GM10248 (cell line): ENCODE results near the gene ATPAF2.
"Not testable (repeated sequence)": the region's sequence is repeated elsewhere in the genome, so short reads cannot be mapped to it uniquely, and the experiment has no call there.

Experiments used
- CTCF ChIA-PET: fragments of 300-600 bp; sonication (Branson Sonifier 250); formaldehyde crosslinking; extraction: SDS; loops from one replicate; lab custom pipeline; 2021; ENCODE audit warnings: antibody characterized with exemption; lab: Yijun Ruan, JAX
- POLR2A ChIA-PET: fragments of 350-650 bp; sonication (Branson Sonifier 250); formaldehyde crosslinking; extraction: SDS; loops from one replicate; lab custom pipeline; 2020; ENCODE audit warnings: antibody characterized with exemption; lab: Yijun Ruan, JAX
- DNase-seq: peaks from one replicate; pipeline ENCODE4 v3.0.0; 2012; ENCODE audit errors: extremely low spot score
- CTCF ChIP-seq: IDR thresholded peaks from 2 replicates; pipeline ENCODE4 v1.5.1; 2012; ENCODE audit warnings: mild to moderate bottlenecking, low read depth; ENCODE audit errors: extremely low read depth, missing control alignments, control extremely low read depth

The ATPAF2 gene

DNA sequence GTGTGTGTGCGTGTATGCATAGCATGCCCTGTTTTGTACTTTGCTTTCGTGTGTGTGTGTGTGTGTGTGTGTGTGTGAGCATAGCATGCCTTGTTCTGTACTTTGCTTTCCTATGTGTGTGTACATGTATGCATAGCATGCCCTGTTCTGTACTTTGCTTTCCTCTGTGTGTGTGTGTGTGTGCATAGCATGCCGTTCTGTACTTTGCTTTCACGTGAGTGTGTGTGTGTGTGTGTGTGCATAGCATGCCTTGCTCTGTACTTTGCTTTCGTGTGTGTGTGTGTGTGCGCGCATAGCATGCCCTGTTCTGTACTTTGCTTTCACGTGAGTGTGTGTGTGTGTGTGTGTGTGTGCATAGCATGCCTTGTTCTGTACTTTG lies 38.9 kb downstream of the ATPAF2 start:
- POLR2A ChIA-PET = no interaction called here
- TF ChIP-seq CTCF = no peak
- no peak for DNase-seq
- CTCF ChIA-PET = no interaction called here

- ChIA-PET CTCF (no interaction called here), POLR2A (no interaction called here)
- DNase-seq = no peak
- no peak for TF ChIP-seq CTCF
These were observed 39.5 kb downstream of the ATPAF2 start for GRCh38 chr17:17999364-18000029.

DNA sequence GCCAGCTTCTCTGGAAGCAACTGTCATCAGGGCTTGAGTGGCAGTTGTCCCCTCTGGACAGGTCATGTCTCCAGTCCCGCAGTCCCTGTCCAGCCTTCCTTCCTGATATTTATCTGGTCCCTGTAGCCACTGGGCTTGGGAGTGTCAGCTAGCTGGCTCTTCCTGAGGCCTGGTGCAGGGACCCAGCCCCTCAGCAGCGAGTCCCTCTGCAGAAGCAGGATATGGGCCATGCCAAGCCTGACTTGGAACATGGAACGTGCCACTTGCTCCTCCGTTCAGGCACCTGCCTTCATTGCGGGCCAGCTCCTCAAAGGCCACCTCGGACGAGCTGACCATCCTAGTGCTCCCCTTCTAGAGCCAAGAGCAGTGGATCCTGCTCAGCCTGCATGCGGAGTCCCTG lies 40.0 kb downstream of the ATPAF2 start:
- CTCF ChIA-PET = interaction anchor here (1.7 kb wide), 1 partner anchor 34 kb away, joined by 4 read pairs; no protein-coding TSS in a partner anchor
- DNase-seq = no peak
- POLR2A ChIA-PET = no interaction called here
- no peak for TF ChIP-seq CTCF

DNA sequence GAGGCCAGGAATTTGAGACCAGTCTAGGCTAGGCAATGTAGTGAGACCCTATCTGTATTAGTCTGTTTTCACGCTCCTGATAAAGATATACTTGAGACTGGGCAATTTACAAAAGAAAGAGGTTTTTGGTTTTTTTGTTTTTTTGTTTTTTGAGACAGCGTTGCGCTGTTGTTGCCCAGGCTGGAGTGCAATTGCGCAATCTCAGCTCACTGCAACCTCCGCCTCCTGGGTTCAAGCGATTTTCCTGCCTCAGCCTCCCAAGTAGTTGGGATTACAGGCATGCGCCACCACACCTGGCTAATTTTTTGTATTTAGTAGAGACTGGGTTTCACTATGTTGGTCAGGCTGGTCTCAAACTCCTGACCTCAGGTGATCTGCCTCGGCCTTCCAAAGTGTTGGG lies 43.1 kb downstream of the ATPAF2 start:
- DNase-seq, POLR2A ChIA-PET, CTCF ChIA-PET: not testable (repeated sequence)

GRCh38 chr17:17994271-17995069 lies 44.5 kb downstream of the ATPAF2 start:
- no peak for TF ChIP-seq CTCF
- DNase-seq = no peak
- CTCF ChIA-PET = interaction anchor here (0.7 to 1.5 kb wide), 7 partner anchors 9 to 86 kb away, joined by 3 to 4 read pairs (median 3); no protein-coding TSS in a partner anchor
- POLR2A ChIA-PET = no interaction called here

DNA sequence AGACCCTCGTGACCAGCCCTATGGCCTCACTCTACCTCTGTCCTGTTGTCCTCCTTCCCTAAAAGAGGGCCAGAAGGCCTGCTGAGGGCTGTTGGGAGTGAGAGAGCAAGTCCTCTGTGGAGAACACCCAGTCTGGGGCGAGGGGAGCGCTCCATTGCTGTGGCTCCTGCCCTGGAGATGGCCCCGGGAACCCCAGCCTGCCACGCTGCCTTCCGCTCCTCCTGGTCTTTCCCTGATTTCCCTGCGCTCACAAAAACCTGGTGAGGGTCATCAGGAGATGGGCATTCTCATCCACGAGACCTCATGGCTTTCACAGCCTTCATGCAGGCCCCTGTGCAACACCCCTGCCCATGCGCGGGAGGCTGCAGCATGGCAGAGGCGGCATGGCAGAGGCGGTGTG lies 45.1 kb downstream of the ATPAF2 start:
- POLR2A ChIA-PET = no interaction called here
- no peak for TF ChIP-seq CTCF
- CTCF ChIA-PET = interaction anchor here (0.7 to 1.5 kb wide), 5 partner anchors 8 to 75 kb away, joined by 3 to 4 read pairs (median 3); no protein-coding TSS in a partner anchor
- no peak for DNase-seq

GRCh38 chr17:17993366-17993765 lies 45.6 kb downstream of the ATPAF2 start:
- TF ChIP-seq CTCF = no peak
- POLR2A ChIA-PET = no interaction called here
- CTCF ChIA-PET = interaction anchor here (0.8 to 1.5 kb wide), 2 partner anchors 8 to 56 kb away, joined by 3 to 4 read pairs; no protein-coding TSS in a partner anchor
- no peak for DNase-seq
